H9 (cell line): ENCODE results near the gene DDC. TPM values are rescaled to one million over a fixed set of nuclear protein-coding genes. Genes with fewer than 3 reads are reported as not detected.

ENCODE experiments used
- DNase-seq: peaks from one replicate; pipeline ENCODE4 v3.0.0-alpha.2; 2017
- H2AFZ ChIP-seq: one replicate; pipeline ENCODE4 v1.6.1; 2013; ENCODE audit warnings: mild to moderate bottlenecking, low read length, control low read depth, moderate library complexity
- H2AK5ac ChIP-seq: 2 replicates; pipeline ENCODE4 v1.6.1; 2013; ENCODE audit warnings: low read length, control low read depth, mixed read lengths; ENCODE audit not compliant: insufficient read length
- H2BK120ac ChIP-seq: one replicate; pipeline ENCODE4 v1.6.1; 2013; ENCODE audit warnings: low read depth, mild to moderate bottlenecking, low read length, control low read depth, inconsistent platforms; ENCODE audit not compliant: poor library complexity, severe bottlenecking
- H2BK12ac ChIP-seq: 2 replicates; pipeline ENCODE4 v1.6.1; 2013; ENCODE audit warnings: low read length, control low read depth, mixed read lengths, low read depth; ENCODE audit not compliant: insufficient read length
- H2BK15ac ChIP-seq: 2 replicates; pipeline ENCODE4 v1.6.1; 2013; ENCODE audit warnings: low read depth, low read length, control low read depth
- H2BK20ac ChIP-seq: one replicate; pipeline ENCODE4 v1.6.1; 2013; ENCODE audit warnings: low read depth, mild to moderate bottlenecking, low read length, control low read depth, inconsistent platforms; ENCODE audit not compliant: poor library complexity, severe bottlenecking
- H2BK5ac ChIP-seq: 2 replicates; pipeline ENCODE4 v1.6.1; 2013; ENCODE audit warnings: low read length, control low read depth, mixed read lengths; ENCODE audit not compliant: insufficient read length
- H3K14ac ChIP-seq: 2 replicates; pipeline ENCODE4 v1.6.1; 2013; ENCODE audit warnings: low read length, control low read depth; ENCODE audit not compliant: insufficient read depth
- H3K18ac ChIP-seq: 2 replicates; pipeline ENCODE4 v1.6.1; 2013; ENCODE audit warnings: low read depth, mild to moderate bottlenecking, mixed read lengths, low read length, control low read depth; ENCODE audit not compliant: insufficient read length
- H3K23ac ChIP-seq: 2 replicates; pipeline ENCODE4 v1.6.1; 2013; ENCODE audit warnings: low read length, control low read depth, mixed read lengths, low read depth; ENCODE audit not compliant: insufficient read length
- H3K23me2 ChIP-seq: 2 replicates; pipeline ENCODE4 v1.6.1; 2013; ENCODE audit warnings: low read depth, mild to moderate bottlenecking, mixed read lengths, low read length, control low read depth; ENCODE audit not compliant: insufficient read length, poor library complexity, severe bottlenecking
- H3K27ac ChIP-seq: 2 replicates; pipeline ENCODE4 v1.5.1; 2013; ENCODE audit warnings: low read length, control low read depth, mixed read lengths, low read depth; ENCODE audit not compliant: insufficient read length
- H3K27me3 ChIP-seq: 2 replicates; pipeline ENCODE4 v1.6.1; 2013; ENCODE audit warnings: low read length, control low read depth, inconsistent platforms; ENCODE audit not compliant: insufficient read depth
- H3K4ac ChIP-seq: 2 replicates; pipeline ENCODE4 v1.6.1; 2013; ENCODE audit warnings: low read depth, mild to moderate bottlenecking, control low read depth, inconsistent platforms, low read length, moderate library complexity
- H3K4me1 ChIP-seq: 2 replicates; pipeline ENCODE4 v1.6.1; 2013; ENCODE audit warnings: low read length, control low read depth, inconsistent platforms; ENCODE audit not compliant: insufficient read depth
- H3K4me2 ChIP-seq: 2 replicates; pipeline ENCODE4 v1.6.1; 2013; ENCODE audit warnings: low read length, control low read depth, mixed read lengths; ENCODE audit not compliant: insufficient read length, insufficient read depth
- H3K56ac ChIP-seq: 2 replicates; pipeline ENCODE4 v1.6.1; 2013; ENCODE audit warnings: low read depth, mild to moderate bottlenecking, mixed read lengths, low read length, control low read depth; ENCODE audit not compliant: insufficient read length
- H3K79me1 ChIP-seq: 2 replicates; pipeline ENCODE4 v1.6.1; 2013; ENCODE audit warnings: low read depth, mild to moderate bottlenecking, moderate library complexity, low read length, control low read depth, inconsistent platforms; ENCODE audit not compliant: insufficient read depth, poor library complexity, severe bottlenecking
- H3K79me2 ChIP-seq: 2 replicates; pipeline ENCODE4 v1.6.1; 2013; ENCODE audit warnings: low read length, control low read depth, inconsistent platforms; ENCODE audit not compliant: insufficient read depth
- H3K9ac ChIP-seq: 2 replicates; pipeline ENCODE4 v1.6.1; 2013; ENCODE audit warnings: low read length, control low read depth, mixed read lengths; ENCODE audit not compliant: insufficient read length; ENCODE audit errors: extremely low read depth
- H3K9me3 ChIP-seq: one replicate; pipeline ENCODE4 v1.6.1; 2013; ENCODE audit warnings: low read depth, low read length, inconsistent platforms; ENCODE audit not compliant: control insufficient read depth
- H3T11ph ChIP-seq: one replicate; pipeline ENCODE4 v1.6.1; 2013; ENCODE audit warnings: mild to moderate bottlenecking, low read length, control low read depth, inconsistent platforms
- H4K20me1 ChIP-seq: one replicate; pipeline ENCODE4 v1.6.1; 2013; ENCODE audit not compliant: control insufficient read depth, insufficient read length, insufficient read depth
- H4K5ac ChIP-seq: 2 replicates; pipeline ENCODE4 v1.6.1; 2013; ENCODE audit warnings: low read depth, mild to moderate bottlenecking, mixed read lengths, low read length, control low read depth; ENCODE audit not compliant: insufficient read length
- H4K8ac ChIP-seq: replicated peaks from 2 replicates; pipeline ENCODE4 v1.6.1; 2013; ENCODE audit warnings: low read length, control low read depth, mixed read lengths, low read depth; ENCODE audit not compliant: insufficient read length
- H4K91ac ChIP-seq: 2 replicates; pipeline ENCODE4 v1.6.1; 2013; ENCODE audit warnings: low read depth, mild to moderate bottlenecking, moderate library complexity, mixed read lengths, low read length, control low read depth; ENCODE audit not compliant: insufficient read length
- H3K27ac Mint-ChIP-seq, 3 experiments: 2 replicates in 2 of 3; 3 replicates in 1 of 3; pipeline ENCODE4 v1.8.0; 2020 to 2021; ENCODE audit warnings: mixed read lengths in 3 of 3, mild to moderate bottlenecking in 1 of 3, moderate library complexity in 1 of 3
- H3K27me3 Mint-ChIP-seq: 2 replicates; pipeline ENCODE4 v1.8.0; 2021; ENCODE audit warnings: low read depth, mild to moderate bottlenecking, moderate library complexity, mixed read lengths
- H3K36me3 Mint-ChIP-seq, 3 experiments: 2 replicates in 2 of 3; 3 replicates in 1 of 3; pipeline ENCODE4 v1.8.0; 2020 to 2021; ENCODE audit warnings: low read depth in 3 of 3, mixed read lengths in 3 of 3; ENCODE audit not compliant: insufficient read depth in 1 of 3
- H3K4me1 Mint-ChIP-seq, 2 experiments: 2 replicates each; pipeline ENCODE4 v1.8.0; 2020; ENCODE audit warnings: mixed read lengths in 2 of 2
- H3K4me3 Mint-ChIP-seq, 2 experiments: 2 replicates in 1 of 2; 3 replicates in 1 of 2; pipeline ENCODE4 v1.8.0; 2020 to 2021; ENCODE audit warnings: mild to moderate bottlenecking in 2 of 2, mixed read lengths in 2 of 2, moderate library complexity in 1 of 2
- H3K9me3 Mint-ChIP-seq, 2 experiments: 2 replicates in 1 of 2; 3 replicates in 1 of 2; pipeline ENCODE4 v1.8.0; 2020; ENCODE audit warnings: mild to moderate bottlenecking in 2 of 2, mixed read lengths in 2 of 2, moderate library complexity in 1 of 2
- CTCF ChIP-seq: fragments of 200-600 bp; sonication (generic); conservative IDR thresholded peaks from 3 replicates; pipeline ENCODE4 v1.8.0; 2021; ENCODE audit warnings: antibody characterized with exemption, mild to moderate bottlenecking
- WGBS: extraction: QIAGEN DNeasy Blood & Tissue Kit; methylation state at CpG from one replicate; pipeline ENCODE4 v1.1.7; 2013; ENCODE audit warnings: missing lambda C conversion rate, low lambda C conversion rate, mixed read lengths; ENCODE audit not compliant: insufficient read length; ENCODE audit errors: extremely low coverage; 5-methylcytosine and 5-hydroxymethylcytosine counted together
- total RNA-seq: library from RNA; stranded (reverse); gene quantifications from 2 replicates; pipeline ENCODE4 v1.2.1, GENCODE V29; 2021

DDC gene
- total RNA-seq, 1 experiment from 2014 or later, result not detected

GRCh38 chr7:50454968-50455367, 110.2 kb downstream of the DDC start:
- Mint-ChIP-seq H3K4me3 (no peak overlapping the region), H3K36me3 (peaks cover 0 to 6% (median 3%) of the 10 kb centered on the region in 3 experiments; a peak in 5 of 7 replicates)
- DNase-seq, result no peak

More at GRCh38 chr7:50454968-50455367, 110.2 kb downstream of the DDC start:
- no peak overlapping the region for H3K4me2 ChIP-seq
- no peaks in the 10 kb centered on the region for H3K79me1 ChIP-seq
- H3K27me3 ChIP-seq, result no peaks in the 10 kb centered on the region
- Mint-ChIP-seq H3K4me1 (peaks cover 3% of the 10 kb centered on the region in 2 experiments; a peak in 2 of 4 replicates), H3K9me3 (peaks cover 10 to 15% of the 10 kb centered on the region in 2 experiments; a peak in 4 of 5 replicates), H3K27me3 (peaks cover 7% of the 10 kb centered on the region), H3K27ac (no peak overlapping the region)
- no peak overlapping the region for H3K56ac ChIP-seq
- H4K20me1 ChIP-seq, result no peaks in the 10 kb centered on the region
- H3K9me3 ChIP-seq, result no peaks in the 10 kb centered on the region
- H3K14ac ChIP-seq, result no peak overlapping the region
- no peak overlapping the region for H3K9ac ChIP-seq
- H2BK15ac ChIP-seq, result no peak overlapping the region
- H2AK5ac ChIP-seq, result no peak overlapping the region
- no peak overlapping the region for H4K91ac ChIP-seq
- no peak overlapping the region for H2BK20ac ChIP-seq
- peaks cover 7% of the 10 kb centered on the region for H3K23me2 ChIP-seq
- H3K27ac ChIP-seq, result no peak overlapping the region
- no peak overlapping the region for H2BK5ac ChIP-seq
- H2BK12ac ChIP-seq, result no peak overlapping the region
- WGBS, result no CpG with 5 or more reads among the region's 5 CpGs
- H3K4me1 ChIP-seq, result no peaks in the 10 kb centered on the region; the same call in 1 of the 2 replicates
- H2AFZ ChIP-seq, result no peak overlapping the region
- H4K8ac ChIP-seq, result no peak overlapping the region
- TF ChIP-seq CTCF, result no peak
- H3K4ac ChIP-seq, result no peak overlapping the region
- H3T11ph ChIP-seq, result no peak overlapping the region
- no peak overlapping the region for H4K5ac ChIP-seq
- H3K18ac ChIP-seq, result no peak overlapping the region
- no peaks in the 10 kb centered on the region for H3K79me2 ChIP-seq
- H2BK120ac ChIP-seq, result no peak overlapping the region
- no peak overlapping the region for H3K23ac ChIP-seq
